DMS 273 treated with DMSO at 0.1 percent for 48 hours (cell line): Measurements from ENCODE around the gene CACNA1I.

Source experiments
- DNase-seq: peaks from one replicate; lab custom pipeline; 2025; lab: John Stamatoyannopoulos, UW

The CACNA1I gene

DNA sequence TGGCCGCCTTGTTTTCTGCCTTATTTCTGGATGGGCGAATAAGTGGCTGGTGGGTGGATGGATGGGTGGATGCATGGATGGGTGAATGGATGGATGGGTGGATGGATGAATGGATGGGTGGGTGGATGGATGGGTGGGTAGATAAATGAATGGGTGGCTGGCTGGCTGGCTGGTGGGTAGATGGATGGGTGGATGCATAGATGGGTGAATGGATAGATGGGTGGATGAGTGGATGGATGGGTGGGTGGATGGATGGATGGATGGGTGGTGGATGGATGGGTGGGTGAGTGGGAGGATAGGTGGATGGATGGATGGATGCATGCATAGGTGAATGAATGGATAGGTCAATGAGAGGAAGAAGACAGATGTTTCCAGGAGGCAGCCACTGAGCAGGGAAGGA lies 98.9 kb downstream of the CACNA1I start:
- DNase-seq = no peak

- no peak for DNase-seq
Observed at GRCh38 chr22:39671936-39672335, 101.4 kb downstream of the CACNA1I start.

GRCh38 chr22:39674536-39674935 lies 104.0 kb downstream of the CACNA1I start:
- DNase-seq = no peak

DNA sequence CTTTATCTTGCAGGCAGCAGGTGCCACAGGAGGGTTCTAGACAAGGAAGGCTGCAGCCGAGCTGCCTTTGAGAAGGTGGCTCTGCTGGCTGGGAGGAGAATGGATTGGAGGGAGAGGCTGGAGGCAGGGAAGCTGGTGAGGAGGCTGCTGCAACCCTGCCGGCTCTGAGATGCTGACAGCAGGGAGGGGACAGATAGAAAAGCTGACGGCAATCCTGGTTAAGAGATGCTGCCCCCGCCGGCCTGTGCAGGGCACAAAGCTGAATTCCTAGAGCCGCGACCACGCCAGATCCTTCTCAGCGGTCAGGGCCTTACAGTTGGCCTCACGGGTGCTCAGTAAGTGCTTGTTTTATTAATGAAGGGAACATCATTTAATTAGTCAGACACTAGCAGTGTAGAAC lies 105.4 kb downstream of the CACNA1I start:
- DNase-seq = no peak

- DNase-seq = no peak
Observed at GRCh38 chr22:39677967-39678366, 107.4 kb downstream of the CACNA1I start.

DNA sequence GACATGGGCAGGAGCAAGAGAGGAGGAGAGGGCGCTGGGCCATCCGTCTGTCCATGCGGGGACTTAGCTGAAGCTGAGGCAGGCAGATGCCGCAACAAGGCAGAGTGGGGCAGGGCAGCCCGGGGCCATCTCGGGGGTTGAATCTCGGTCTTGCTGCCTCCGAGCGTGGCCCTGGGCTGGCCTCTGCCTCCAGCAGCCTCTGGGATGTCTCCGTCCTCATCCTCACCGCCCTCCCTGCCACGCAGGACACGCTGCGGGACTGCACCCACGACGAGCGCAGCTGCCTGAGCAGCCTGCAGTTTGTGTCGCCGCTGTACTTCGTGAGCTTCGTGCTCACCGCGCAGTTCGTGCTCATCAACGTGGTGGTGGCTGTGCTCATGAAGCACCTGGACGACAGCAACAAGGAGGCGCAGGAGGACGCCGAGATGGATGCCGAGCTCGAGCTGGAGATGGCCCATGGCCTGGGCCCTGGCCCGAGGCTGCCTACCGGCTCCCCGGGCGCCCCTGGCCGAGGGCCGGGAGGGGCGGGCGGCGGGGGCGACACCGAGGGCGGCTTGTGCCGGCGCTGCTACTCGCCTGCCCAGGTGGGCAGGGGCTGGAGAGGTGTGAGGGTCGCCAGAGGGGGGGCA lies 108.4 kb downstream of the CACNA1I start:
- DNase-seq = no peak

DNA sequence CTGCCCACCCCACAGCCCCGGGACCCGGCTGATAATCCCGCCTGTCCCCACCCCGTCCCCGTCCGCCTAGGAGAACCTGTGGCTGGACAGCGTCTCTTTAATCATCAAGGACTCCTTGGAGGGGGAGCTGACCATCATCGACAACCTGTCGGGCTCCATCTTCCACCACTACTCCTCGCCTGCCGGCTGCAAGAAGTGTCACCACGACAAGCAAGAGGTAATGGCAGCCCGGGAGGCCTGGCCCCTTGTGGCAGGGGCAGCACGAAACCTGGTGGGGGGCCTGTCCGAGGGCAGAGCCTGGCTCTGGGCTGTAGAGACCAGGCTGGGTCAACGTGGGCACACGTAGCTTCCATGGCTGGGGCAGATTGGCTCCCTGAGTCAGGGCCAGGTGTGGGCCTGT lies 109.1 kb downstream of the CACNA1I start:
- no peak for DNase-seq

- no peak for DNase-seq
Observed at GRCh38 chr22:39680486-39680885, 109.9 kb downstream of the CACNA1I start.

GRCh38 chr22:39681038-39681861 lies 110.7 kb downstream of the CACNA1I start:
- no peak for DNase-seq

DNA sequence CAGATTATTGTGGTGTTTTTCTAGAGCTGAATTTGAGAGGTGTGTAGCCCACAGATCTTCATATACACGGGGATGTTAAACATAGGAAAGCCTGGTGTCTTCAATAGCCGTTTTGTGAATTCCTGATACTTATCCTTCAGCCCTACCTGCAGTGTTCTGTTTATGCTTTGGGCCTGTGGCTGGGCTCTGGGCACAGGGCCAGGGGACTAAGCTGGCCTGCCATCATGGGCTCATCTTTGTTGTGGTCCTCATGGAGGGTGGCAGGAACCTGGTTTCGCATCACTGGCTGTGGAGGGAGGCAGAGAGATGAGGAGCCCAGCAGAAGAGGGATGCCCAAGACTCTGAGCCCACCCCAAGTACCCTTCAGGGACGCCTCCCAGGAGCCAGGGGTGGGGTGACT lies 112.4 kb downstream of the CACNA1I start:
- no peak for DNase-seq

DNA sequence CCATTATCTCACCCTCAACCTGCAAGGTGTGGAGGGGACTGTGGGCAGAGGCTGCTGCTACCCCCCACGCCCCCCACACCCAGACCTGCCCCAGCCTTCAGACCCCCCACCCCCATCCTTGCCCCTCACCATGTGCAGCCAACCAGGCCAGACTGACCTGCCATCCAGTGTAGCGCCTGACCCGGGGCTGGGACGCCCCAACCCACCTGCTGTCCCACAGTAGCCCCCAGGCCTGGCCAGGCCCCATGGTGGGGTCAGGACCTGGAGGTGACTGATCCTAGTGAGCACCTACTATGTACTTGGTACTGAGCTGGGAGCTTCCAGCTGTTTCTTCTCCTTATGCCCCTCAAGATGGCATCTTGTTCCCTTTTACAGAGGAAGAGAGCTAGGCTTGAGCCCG lies 113.1 kb downstream of the CACNA1I start:
- DNase-seq = no peak

DNA sequence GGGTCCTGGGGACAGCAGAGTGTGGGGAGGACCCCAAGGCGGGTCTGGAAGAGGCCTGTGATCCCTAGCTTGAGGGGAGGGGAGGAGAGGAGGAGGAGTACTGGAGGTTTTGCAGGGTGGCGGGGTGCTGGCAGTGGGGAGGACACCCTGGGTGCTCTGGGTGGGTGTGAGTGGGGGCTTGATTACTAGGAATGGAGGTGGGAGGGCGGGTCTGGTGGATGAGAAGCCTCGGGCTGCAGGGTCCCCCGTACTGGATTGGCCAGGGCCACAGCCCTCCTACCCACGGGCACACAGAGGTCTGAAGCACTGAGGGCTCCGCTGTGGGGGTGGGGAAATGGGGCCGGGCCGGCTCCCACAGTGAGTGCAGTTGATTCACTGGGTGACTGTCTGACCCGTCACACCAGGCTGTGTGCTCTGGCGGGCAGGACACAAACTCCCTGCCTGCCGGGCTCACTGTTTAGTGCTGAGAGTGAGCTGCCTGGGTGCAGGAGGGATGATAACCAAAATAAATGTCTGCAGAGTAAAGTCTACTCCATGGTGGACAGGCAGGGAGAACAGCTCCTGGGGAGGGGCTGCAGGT lies 114.2 kb downstream of the CACNA1I start:
- DNase-seq = no peak

GRCh38 chr22:39685336-39686177 lies 115.0 kb downstream of the CACNA1I start:
- no peak for DNase-seq

DNA sequence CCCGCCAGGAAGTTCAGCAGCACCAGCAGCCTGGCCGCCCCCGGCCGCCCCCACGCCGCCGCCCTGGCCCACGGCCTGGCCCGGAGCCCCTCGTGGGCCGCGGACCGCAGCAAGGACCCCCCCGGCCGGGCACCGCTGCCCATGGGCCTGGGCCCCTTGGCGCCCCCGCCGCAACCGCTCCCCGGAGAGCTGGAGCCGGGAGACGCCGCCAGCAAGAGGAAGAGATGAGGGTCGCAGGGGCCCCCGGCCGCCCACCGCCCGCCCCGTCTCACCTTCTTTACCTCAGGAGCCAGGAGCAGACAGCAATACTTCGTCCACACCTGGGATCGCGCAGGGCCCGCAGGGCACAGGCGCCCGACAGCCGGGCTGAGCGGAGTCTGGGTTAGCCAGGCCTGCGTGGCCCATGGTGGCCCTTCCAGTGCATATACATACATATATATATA lies 115.6 kb downstream of the CACNA1I start:
- DNase-seq = no peak

GRCh38 chr22:39686776-39687525 lies 116.4 kb downstream of the CACNA1I start:
- DNase-seq = no peak

GRCh38 chr22:39688186-39688785 lies 117.7 kb downstream of the CACNA1I start:
- DNase-seq = no peak

DNA sequence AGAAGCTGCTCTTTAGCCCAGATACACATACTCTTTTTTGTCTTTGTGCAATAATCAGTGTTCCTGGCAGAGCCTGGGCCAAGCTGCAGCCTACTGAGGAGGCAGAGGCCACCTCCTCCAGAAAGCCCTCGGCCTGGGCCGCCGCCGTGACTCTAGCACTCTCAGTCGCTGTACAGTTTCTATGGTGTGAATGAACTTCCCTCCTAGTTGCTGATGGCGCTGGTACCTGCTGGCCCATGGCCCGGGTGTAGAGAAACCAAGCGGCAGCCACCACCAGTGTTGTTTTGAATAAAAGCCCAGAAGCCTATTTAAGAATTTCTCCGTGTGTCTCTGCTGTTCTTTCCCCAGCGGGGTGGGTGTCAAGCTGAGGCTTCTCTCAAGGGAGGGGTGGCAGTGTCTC lies 118.9 kb downstream of the CACNA1I start:
- no peak for DNase-seq

GRCh38 chr22:39690881-39691605 lies 120.5 kb downstream of the CACNA1I start:
- no peak for DNase-seq

- DNase-seq = no peak
Observed at GRCh38 chr22:39693943-39694500, 123.5 kb downstream of the CACNA1I start.

GRCh38 chr22:39697790-39698430 lies 127.4 kb downstream of the CACNA1I start:
- DNase-seq = no peak
